ENCODE results near the gene NRAP. TPM values are rescaled to one million over a fixed set of nuclear protein-coding genes. Genes with fewer than 3 reads are reported as not detected.

The NRAP gene
- total RNA-seq, 1 donor from 2014 or later, result not detected

GRCh38 chr10:113665806-113666354 is 2.0 kb upstream of the NRAP start:
- peaks cover 3% of the 10 kb centered on the region for H3K9me3 Mint-ChIP-seq
- no peak for DNase-seq (ENCODE audit: low read depth, low spot score)
- no peaks in the 10 kb centered on the region for H3K36me3 Mint-ChIP-seq (ENCODE audit: low read depth)
- no peak overlapping the region for H3K4me3 Mint-ChIP-seq
- H3K4me1 Mint-ChIP-seq, result no peaks in the 10 kb centered on the region
- no peak overlapping the region for H3K27ac Mint-ChIP-seq (ENCODE audit: unreplicated experiment)
- no peak for TF ChIP-seq CTCF (conservative IDR thresholded peaks at IDR 0.05)
- H3K27me3 Mint-ChIP-seq (ENCODE audit: low read depth), result no peaks in the 10 kb centered on the region

DNA sequence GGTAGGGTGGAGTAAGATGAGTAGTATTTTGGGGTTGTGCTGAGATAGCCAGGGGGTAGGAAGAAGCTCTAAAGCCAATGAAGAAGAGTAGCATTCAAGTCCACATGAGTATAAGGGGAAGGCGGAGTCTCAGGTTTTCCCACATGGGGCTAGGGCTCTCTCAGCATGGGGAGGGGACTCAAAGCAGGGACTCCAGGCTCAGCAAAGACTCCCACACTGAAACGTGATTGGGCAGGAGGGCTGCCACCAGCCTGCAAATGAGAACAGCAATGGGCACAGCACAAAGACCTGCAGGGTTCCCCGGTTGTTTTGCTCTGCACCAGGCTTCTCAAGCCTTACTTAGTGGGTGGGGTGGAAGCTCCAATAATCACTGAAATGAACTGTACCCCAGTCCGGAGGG is 1.5 kb upstream of the NRAP start:
- no peaks in the 10 kb centered on the region for H3K27me3 Mint-ChIP-seq (ENCODE audit: low read depth)
- no peak for DNase-seq (ENCODE audit: low read depth, low spot score)
- no peak overlapping the region for H3K27ac Mint-ChIP-seq (ENCODE audit: unreplicated experiment)
- H3K36me3 Mint-ChIP-seq (ENCODE audit: low read depth), result no peaks in the 10 kb centered on the region
- no peak overlapping the region for H3K4me3 Mint-ChIP-seq
- no peaks in the 10 kb centered on the region for H3K4me1 Mint-ChIP-seq
- H3K9me3 Mint-ChIP-seq, result peaks cover 3% of the 10 kb centered on the region
- no peak for TF ChIP-seq CTCF (conservative IDR thresholded peaks at IDR 0.05)

DNA sequence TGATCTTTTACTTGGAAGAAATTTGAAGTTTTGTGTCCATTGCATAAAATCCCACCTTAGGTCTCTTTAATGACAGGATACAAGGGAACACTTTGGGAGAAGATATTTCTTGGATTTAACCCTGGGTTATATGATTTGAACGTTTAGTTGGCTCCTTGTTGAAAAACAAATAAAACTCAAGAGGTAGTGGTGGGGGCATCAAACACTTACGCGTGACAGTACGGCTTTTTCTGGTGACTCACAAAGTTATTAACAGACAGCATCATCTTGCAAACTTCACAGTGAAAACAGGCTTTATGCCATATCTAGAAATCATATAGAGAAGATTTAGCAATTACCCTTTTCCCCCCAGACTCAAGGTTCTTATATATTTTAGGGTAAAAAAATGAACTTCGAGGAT is 699 bp downstream of the NRAP start:
- no peak for DNase-seq (ENCODE audit: low read depth, low spot score)
- Mint-ChIP-seq H3K4me1 (no peaks in the 10 kb centered on the region), H3K4me3 (no peak overlapping the region)

GRCh38 chr10:113661332-113661731 is 2.5 kb downstream of the NRAP start:
- no peak for DNase-seq (ENCODE audit: low read depth, low spot score)
- Mint-ChIP-seq H3K9me3 (no peaks in the 10 kb centered on the region), H3K36me3 (ENCODE audit: low read depth) (no peaks in the 10 kb centered on the region), H3K4me3 (no peak overlapping the region), H3K4me1 (no peaks in the 10 kb centered on the region), H3K27me3 (ENCODE audit: low read depth) (peaks cover 2% of the 10 kb centered on the region), H3K27ac (ENCODE audit: unreplicated experiment) (no peak overlapping the region)
- no peak for TF ChIP-seq CTCF (conservative IDR thresholded peaks at IDR 0.05)

More for the DNA sequence above, 699 bp downstream of the NRAP start:
- H3K36me3 Mint-ChIP-seq (ENCODE audit: low read depth), result no peaks in the 10 kb centered on the region
- TF ChIP-seq CTCF (conservative IDR thresholded peaks at IDR 0.05), result no peak
- H3K27ac Mint-ChIP-seq (ENCODE audit: unreplicated experiment), result no peak overlapping the region
- peaks cover 3% of the 10 kb centered on the region for H3K9me3 Mint-ChIP-seq
- no peaks in the 10 kb centered on the region for H3K27me3 Mint-ChIP-seq (ENCODE audit: low read depth)

- no peak for DNase-seq (ENCODE audit: low read depth, low spot score)
- peaks cover 4% of the 10 kb centered on the region for H3K27me3 Mint-ChIP-seq (ENCODE audit: low read depth)
- H3K27ac Mint-ChIP-seq (ENCODE audit: unreplicated experiment), result no peak overlapping the region
- no peak for TF ChIP-seq CTCF (conservative IDR thresholded peaks at IDR 0.05)
- no peaks in the 10 kb centered on the region for H3K9me3 Mint-ChIP-seq
- H3K4me1 Mint-ChIP-seq, result no peaks in the 10 kb centered on the region
- no peak overlapping the region for H3K4me3 Mint-ChIP-seq
- no peaks in the 10 kb centered on the region for H3K36me3 Mint-ChIP-seq (ENCODE audit: low read depth)
Measured at GRCh38 chr10:113657544-113657943, 6.3 kb downstream of the NRAP start.

All from neural crest cell (in vitro differentiated cells).